Fibroblast of gingiva (primary cell): ENCODE data around the gene STK24.

Source experiments
- DNase-seq: peaks from one replicate; pipeline ENCODE4 v3.0.0-alpha.2; 2011; ENCODE audit warnings: low read depth

STK24 gene

GRCh38 chr13:98511435-98511834, 65.5 kb downstream of the STK24 start:
- DNase-seq: no peak

DNA sequence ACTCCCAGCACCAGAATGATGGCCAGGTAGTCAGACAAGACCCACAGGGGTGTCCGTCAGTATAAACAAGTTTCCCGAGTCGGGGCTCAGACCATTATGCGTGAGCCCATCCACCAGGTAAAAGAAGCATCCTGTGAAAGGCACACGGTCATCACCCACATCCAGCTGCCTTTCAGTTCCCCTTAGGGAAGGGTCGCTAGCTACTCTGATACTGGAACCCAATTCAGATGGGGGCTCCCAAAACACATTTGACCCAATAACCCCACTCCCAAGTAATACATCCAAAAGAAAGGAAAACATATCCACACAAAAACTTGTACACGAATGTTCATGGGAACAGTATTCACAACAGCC, 66.8 kb downstream of the STK24 start:
- no peak for DNase-seq

- peak; percentile 76 for DNase-seq
Observed at GRCh38 chr13:98509271-98510155, 67.4 kb downstream of the STK24 start.

GRCh38 chr13:98508685-98509084, 68.2 kb downstream of the STK24 start:
- DNase-seq: peak; percentile 58

DNA sequence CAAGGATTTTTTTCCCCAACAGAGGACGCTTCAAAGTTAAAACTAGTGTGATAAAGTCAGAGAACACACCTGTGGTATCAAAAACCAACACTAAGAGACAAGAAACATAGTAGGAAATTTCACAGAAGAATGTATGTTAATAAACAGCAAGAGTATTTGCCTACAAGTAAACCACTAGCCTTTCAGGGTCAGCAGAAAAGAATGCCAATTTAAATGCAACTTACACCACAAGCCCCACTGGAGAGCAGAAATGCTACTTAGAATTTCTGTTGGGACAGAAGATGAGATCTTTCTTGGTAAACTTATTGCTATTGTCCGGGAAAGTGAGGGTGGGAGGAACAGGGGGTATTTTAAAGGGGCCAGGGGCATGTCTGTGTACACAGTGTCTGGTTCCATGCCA, 68.6 kb downstream of the STK24 start:
- peak; percentile 46 for DNase-seq

- DNase-seq: peak; percentile 30
Observed at GRCh38 chr13:98507282-98507797, 69.6 kb downstream of the STK24 start.

GRCh38 chr13:98506728-98507230, 70.1 kb downstream of the STK24 start:
- no peak for DNase-seq

DNA sequence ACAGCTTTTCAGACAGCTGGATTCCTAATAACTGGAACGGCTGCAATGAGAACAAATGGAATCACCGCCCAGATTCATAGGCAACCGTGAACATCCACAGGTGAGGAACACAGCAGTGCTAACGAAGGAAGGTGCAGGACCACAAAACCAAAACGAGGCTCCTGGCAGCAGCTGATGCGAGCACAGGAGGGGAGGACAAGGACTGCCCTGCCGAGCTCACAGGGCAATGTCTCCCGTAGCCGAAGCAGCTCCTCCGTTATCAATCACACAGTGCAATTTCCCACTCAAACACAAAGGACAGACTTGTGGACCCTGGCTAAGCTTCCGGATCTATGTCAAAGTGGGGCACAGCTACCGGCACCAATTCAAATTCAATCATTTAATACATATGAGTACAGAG, 70.6 kb downstream of the STK24 start:
- DNase-seq: no peak

GRCh38 chr13:98505217-98505616, 71.7 kb downstream of the STK24 start:
- no peak for DNase-seq

DNA sequence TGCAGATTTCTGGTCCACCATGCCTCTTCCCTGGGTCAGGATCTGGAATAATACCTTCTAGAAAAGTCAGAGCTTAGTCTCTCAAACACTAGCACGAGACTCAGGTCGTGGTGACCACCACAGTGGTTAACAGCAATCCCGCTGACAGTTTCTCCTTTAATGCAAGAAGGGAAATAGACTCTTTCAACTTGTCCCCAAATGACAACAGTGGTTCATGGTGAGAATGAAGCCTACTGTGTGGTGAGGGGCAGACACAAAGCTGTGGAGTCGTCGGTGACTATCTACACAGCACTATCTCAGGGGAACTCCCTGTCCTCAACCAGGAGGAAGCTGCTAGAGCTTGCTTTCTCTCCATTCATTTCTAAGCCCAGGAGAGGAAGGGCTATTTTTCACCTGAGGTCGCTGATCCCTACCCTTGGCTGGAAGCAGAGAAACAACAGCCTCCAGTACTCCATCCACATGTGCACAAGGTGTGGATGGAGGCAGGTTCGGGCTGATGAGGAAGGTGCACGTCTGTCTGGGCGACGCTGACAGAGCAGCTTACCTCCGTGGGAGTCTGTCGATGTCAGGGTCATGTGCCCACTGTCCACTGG, 72.4 kb downstream of the STK24 start:
- no peak for DNase-seq

DNA sequence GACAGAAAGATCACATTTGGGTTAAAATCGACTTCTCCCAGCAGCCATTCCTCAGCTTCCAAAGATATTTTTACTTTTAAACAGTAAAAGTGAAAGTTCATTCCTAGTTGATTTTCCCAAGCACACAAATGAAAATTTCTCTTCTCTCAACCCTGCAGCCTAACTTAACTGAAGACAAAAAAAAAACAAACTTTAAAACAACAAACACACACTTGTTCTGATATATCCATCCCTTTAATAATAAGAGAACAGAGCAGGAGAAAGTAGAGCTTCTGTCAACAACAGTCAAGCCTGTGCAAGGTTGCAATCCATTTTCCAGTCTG, 72.9 kb downstream of the STK24 start:
- no peak for DNase-seq

- DNase-seq: no peak
Observed at GRCh38 chr13:98503175-98504028, 73.5 kb downstream of the STK24 start.

DNA sequence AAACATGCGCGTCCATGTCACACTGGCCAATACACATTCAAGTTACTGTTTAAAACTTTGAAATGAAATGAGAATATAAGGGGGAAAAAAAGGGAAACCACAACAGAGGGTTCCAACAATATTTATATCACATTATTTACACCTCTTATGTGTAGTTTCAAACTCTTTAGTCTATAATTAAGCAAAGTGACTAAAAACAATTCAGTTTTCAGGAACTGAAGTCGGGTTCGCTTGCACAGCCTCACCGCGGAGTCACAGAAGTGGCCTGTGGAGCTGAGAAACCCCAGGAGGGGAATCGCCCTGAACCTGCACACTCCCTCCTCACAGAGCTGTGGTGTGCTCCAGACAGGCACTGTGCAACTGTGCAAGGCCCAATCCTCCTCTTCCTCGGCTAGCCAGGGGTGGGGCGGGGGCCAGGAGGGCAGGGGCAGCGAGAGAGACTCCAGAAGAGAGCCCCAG, 75.9 kb downstream of the STK24 start:
- no peak for DNase-seq

- DNase-seq: no peak
Observed at GRCh38 chr13:98496966-98497365, 79.9 kb downstream of the STK24 start.

GRCh38 chr13:98496479-98496791, 80.5 kb downstream of the STK24 start:
- DNase-seq: peak; percentile 54

GRCh38 chr13:98495627-98496478, 81.1 kb downstream of the STK24 start:
- peak; percentile 66 for DNase-seq

DNA sequence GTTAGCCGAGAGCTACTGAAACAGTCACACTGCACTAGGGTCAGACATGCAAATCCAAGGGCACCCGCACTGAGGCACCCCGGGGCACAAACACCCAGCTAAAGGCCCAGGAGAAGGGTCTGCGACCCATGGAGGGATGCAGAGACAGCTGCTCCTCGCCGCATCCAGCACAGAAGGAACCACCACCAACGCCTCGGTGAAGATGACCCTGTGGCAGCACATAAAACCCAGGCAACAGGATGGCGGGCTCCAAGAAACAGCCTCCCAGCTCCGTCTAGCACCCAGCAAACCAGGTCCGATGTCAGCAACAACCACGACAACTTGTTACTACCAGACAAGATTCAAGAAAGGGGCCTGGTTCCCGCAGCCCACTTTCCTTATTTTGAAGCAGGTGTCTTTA, 82.1 kb downstream of the STK24 start:
- no peak for DNase-seq

DNA sequence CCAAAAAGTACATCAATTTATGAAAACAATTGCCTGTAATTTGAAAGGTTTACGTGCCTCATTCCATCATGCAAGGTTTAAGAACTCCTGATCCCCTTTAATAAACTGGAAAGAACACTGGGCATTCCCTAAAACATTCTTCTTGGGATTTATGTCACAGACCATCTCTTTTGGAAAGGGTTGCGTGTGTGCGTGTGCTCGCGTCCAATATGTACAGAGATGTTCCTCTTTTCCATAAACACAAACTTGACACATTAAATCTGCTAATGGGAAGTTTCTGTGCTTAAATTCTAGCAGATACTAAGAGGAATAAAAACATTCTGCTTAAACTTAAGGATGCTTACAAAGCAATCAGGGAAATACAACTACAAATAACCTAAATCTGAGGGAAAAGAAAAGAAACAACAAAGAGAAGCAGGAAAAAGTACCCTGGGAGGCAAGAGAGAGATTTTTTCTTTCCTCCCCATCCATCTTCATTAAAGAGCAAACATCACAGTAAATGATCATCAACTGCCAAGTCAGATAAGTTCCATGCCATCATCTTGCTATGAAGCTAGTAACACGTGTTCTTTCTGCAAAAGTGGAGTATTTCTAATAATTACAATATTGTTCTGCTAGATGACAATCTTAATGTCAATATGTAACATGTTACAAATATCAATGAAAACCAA, 83.7 kb downstream of the STK24 start:
- no peak for DNase-seq

DNA sequence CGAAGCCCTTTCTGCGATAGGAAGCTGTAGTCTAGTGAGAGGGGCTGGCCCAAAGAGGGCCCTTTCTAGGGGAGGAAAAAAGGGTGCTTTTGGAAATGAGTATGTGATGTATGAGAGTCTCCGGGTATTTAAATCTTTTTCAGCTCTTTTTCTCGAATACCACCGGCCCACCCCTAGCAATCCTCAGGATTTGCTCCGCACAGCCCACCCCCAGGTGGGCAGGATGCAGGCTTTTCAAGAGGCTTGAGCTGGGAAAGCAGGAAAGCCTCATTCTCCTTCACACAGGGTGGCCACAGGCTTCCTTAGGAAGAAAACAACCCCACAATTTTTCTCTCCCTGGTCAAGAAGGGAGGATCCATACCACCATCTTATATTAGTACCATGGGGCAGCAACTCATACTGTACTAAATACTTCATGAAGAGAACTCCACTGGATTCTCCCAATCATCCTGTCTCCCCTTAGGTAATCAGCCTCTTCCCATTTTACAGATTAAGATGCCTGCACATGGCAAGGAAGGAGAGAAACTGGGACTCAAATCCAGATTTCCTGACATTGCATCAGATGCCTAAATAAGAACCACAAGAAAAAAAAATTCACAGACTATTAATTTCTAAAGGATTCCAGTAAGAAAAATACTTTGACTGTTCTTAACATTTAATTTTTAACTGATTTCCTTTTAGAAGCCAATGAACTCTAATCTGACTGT, 84.4 kb downstream of the STK24 start:
- DNase-seq: peak; percentile 42

DNA sequence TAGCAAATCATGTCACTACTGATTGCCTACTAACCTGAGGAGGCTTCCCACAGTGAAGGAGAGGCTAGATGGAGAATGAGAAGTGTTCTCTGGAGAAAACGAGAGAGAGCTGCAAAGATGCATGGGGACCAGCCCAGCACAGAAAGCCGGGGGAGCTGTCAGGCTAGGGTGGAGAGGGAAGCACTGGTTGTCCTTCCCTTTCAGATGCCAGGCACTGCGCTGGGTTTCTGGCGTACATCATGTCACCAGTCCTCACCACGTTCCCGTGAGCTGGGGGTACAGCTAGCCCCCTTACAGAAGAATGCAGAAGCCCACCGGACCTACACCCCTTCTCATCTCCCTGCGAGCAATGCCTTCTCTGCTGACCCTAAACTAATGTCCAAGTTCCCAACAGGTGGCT, 86.0 kb downstream of the STK24 start:
- no peak for DNase-seq
